ENCODE results near the gene OR52E5.

Gene OR52E5

DNA sequence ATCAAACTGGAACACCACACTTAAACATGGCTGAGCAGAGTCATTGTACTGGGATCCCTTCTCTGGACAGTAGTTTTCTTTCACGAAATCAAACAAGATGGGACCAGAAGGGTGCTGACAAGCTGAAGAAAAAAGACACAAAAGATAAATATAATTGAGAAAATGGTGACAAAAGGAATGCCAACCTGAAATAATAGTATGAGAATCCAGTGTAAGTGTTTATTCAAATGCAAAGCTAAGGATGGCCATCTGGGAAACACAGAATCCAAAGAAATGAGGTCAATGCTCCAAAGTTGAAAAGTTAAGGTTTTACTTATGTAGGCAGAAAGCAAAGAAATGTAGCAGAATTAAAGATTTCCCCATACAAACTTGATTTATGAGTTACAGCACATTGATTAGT lies 5.3 kb upstream of the OR52E5 start:
- no peaks in the 10 kb centered on the region for H3K27me3 ChIP-seq (ENCODE audit: insufficient read depth, poor library complexity, severe bottlenecking)
- TF ChIP-seq CTCF (IDR thresholded peaks at IDR 0.05; ENCODE audit: insufficient read depth, low read length) = no peak
- no peak for TF ChIP-seq SPI1 (IDR thresholded peaks at IDR 0.05; ENCODE audit: borderline replicate concordance, low read depth)
- TF ChIP-seq GABPA (IDR thresholded peaks at IDR 0.05; ENCODE audit: low read depth) = no peak
- no peak for TF ChIP-seq REST (IDR thresholded peaks at IDR 0.05; ENCODE audit: insufficient replicate concordance, low read depth)
- TF ChIP-seq POLR2AphosphoS5 (IDR thresholded peaks at IDR 0.05; ENCODE audit: low read depth) = no peak
- no peak for DNase-seq (ENCODE audit: low read depth in 1 of 2, low spot score in 1 of 2)
- H3K27ac ChIP-seq (replicated peaks) = no peak overlapping the region
- H3K4me3 ChIP-seq (replicated peaks; ENCODE audit: insufficient read depth, low read length) = no peak overlapping the region

DNA sequence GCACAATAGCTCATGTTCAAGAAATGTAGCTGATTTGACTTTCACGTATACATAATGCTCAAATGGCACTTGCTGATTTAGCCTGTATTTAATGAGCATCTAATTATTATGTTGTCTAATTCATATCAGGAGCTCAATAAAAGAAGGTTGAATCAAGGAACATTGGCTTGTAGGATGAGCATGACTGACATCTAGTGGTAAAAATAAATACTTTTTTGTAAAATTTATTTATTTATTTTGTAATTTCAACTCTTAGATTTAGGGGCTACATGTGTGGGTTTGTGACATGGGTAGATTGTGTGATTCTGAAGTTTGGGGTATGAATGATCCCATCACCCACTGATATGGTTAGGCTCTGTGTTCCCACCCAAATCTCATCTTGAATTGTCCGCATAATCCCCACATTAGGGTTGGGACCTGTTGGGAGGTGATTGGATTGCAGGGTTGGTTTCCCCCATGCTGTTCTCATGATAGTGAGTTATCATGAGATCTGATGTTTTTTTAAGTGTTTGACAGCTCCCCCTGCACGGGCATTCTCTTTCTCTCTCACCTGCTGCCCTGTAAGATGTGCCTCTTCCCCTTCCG lies 1.7 kb upstream of the OR52E5 start:
- Histone ChIP-seq H3K27me3 (ENCODE audit: insufficient read depth, poor library complexity, severe bottlenecking) (no peaks in the 10 kb centered on the region), H3K27ac (replicated peaks) (no peak overlapping the region), H3K4me3 (replicated peaks; ENCODE audit: insufficient read depth, low read length) (no peak overlapping the region)
- TF ChIP-seq CTCF (IDR thresholded peaks at IDR 0.05; ENCODE audit: insufficient read depth, low read length) (no peak), SPI1 (IDR thresholded peaks at IDR 0.05; ENCODE audit: borderline replicate concordance, low read depth) (no peak)
- DNase-seq (ENCODE audit: low read depth in 1 of 2, low spot score in 1 of 2) = no peak

GRCh38 chr11:5899534-5899933 lies 6.5 kb downstream of the OR52E5 start:
- Histone ChIP-seq H3K27me3 (ENCODE audit: insufficient read depth, poor library complexity, severe bottlenecking) (no peaks in the 10 kb centered on the region), H3K4me3 (replicated peaks; ENCODE audit: insufficient read depth, low read length) (no peak overlapping the region)
- TF ChIP-seq GABPA (IDR thresholded peaks at IDR 0.05; ENCODE audit: low read depth) (no peak), REST (IDR thresholded peaks at IDR 0.05; ENCODE audit: insufficient replicate concordance, low read depth) (no peak), SPI1 (IDR thresholded peaks at IDR 0.05; ENCODE audit: borderline replicate concordance, low read depth) (no peak), POLR2AphosphoS5 (IDR thresholded peaks at IDR 0.05; ENCODE audit: low read depth) (no peak), CTCF (IDR thresholded peaks at IDR 0.05; ENCODE audit: insufficient read depth, low read length) (no peak)

GRCh38 chr11:5910540-5910939 lies 17.5 kb downstream of the OR52E5 start:
- Histone ChIP-seq H3K27ac (replicated peaks) (no peak overlapping the region), H3K27me3 (ENCODE audit: insufficient read depth, poor library complexity, severe bottlenecking) (no peaks in the 10 kb centered on the region), H3K4me3 (replicated peaks; ENCODE audit: insufficient read depth, low read length) (no peak overlapping the region)
- TF ChIP-seq REST (IDR thresholded peaks at IDR 0.05; ENCODE audit: insufficient replicate concordance, low read depth) = no peak
- no peak for TF ChIP-seq CTCF (IDR thresholded peaks at IDR 0.05; ENCODE audit: insufficient read depth, low read length)
- no peak for TF ChIP-seq GABPA (IDR thresholded peaks at IDR 0.05; ENCODE audit: low read depth)
- no peak for TF ChIP-seq POLR2AphosphoS5 (IDR thresholded peaks at IDR 0.05; ENCODE audit: low read depth)
- no peak for TF ChIP-seq SPI1 (IDR thresholded peaks at IDR 0.05; ENCODE audit: borderline replicate concordance, low read depth)
- no peak for DNase-seq (ENCODE audit: low read depth in 1 of 2, low spot score in 1 of 2)

More at GRCh38 chr11:5899534-5899933, 6.5 kb downstream of the OR52E5 start:
- no peak for DNase-seq (ENCODE audit: low read depth in 1 of 2, low spot score in 1 of 2)
- no peak overlapping the region for H3K27ac ChIP-seq (replicated peaks)

Measured in HL-60 (cell line).